Esophagus squamous epithelium (tissue), 5 donors: ENCODE results near the gene EDC3. TPM values are rescaled to one million over a fixed set of nuclear protein-coding genes. Genes with fewer than 3 reads are reported as not detected.
A peak's percentile ranks its signal among the peaks of the same experiment; 100 is the strongest.

Experiments
- DNase-seq: peaks from one replicate; lab custom pipeline; 2025; lab: John Stamatoyannopoulos, UW
- H3K27ac ChIP-seq, 4 donors: fragments of 200-600 bp; sonication (generic); one replicate each; pipeline ENCODE4 v1.5.1; 2016 to 2019; ENCODE audit warnings: mild to moderate bottlenecking in 1 of 4
- H3K27me3 ChIP-seq, 4 donors: fragments of 200-600 bp; sonication (generic); 1 replicate in 3 of 4; 2 replicates in 1 of 4; pipeline versions ENCODE4 v1.5.1 to v1.6.0; 2017 to 2021; ENCODE audit warnings: antibody characterized with exemption in 1 of 4
- H3K36me3 ChIP-seq, 3 donors: fragments of 200-600 bp; sonication (generic); one replicate each; pipeline ENCODE4 v1.5.1; 2016 to 2019
- H3K4me1 ChIP-seq, 3 donors: fragments of 200-600 bp; sonication (generic); one replicate each; pipeline ENCODE4 v1.5.1; 2017 to 2019
- H3K4me3 ChIP-seq, 4 donors: fragments of 200-600 bp; sonication (generic); 1 replicate in 3 of 4; 2 replicates in 1 of 4; pipeline ENCODE4 v1.5.1; 2016 to 2019; ENCODE audit warnings: mild to moderate bottlenecking in 2 of 4, moderate library complexity in 1 of 4
- H3K9me3 ChIP-seq, 3 donors: fragments of 200-600 bp; sonication (generic); one replicate each; pipeline ENCODE4 v1.5.1; 2016 to 2019
- CTCF ChIP-seq, 6 experiments: fragments of 450-650 bp in 4 of 6; fragments of 200-600 bp in 2 of 6; sonication (generic) in 2 of 6; IDR thresholded peaks; one replicate each; pipeline ENCODE4 v1.5.1; 2016 to 2019; ENCODE audit warnings: antibody characterized with exemption in 6 of 6, mild to moderate bottlenecking in 4 of 6, moderate library complexity in 4 of 6
- POLR2A ChIP-seq, 4 donors: fragments of 450-650 bp; IDR thresholded peaks; one replicate each; pipeline ENCODE4 v1.6.1; 2017; ENCODE audit warnings: antibody characterized with exemption in 4 of 4, mild to moderate bottlenecking in 4 of 4, moderate library complexity in 3 of 4
- WGBS, 2 donors: methylation state at CpG; one replicate each; pipeline ENCODE4 v1.1.5; 2018; 5-methylcytosine and 5-hydroxymethylcytosine counted together
- intact Hi-C: fragments of 100-400 bp; cut with DNase I; formaldehyde crosslinking; loops from one replicate; pipeline ENCODE4 v1.15.0; 2022
- total RNA-seq, 4 donors: library from RNA; depleted of rRNA; stranded (reverse); fragments of >200 nt; gene quantifications; one replicate each; pipeline ENCODE4 v1.1.0, GENCODE V29; 2016
- donor health status: DM: yes; HTN: yes; CAD: no.

EDC3 gene
- total RNA-seq, 4 donors from 2014 or later: 10.0 to 17.4 (median 13.2) TPM

- peaks cover 48 to 69% (median 51%) of the 10 kb centered on the region in 3 donors for H3K36me3 ChIP-seq
- H3K27me3 ChIP-seq: no peaks in the 10 kb centered on the region
- H3K4me3 ChIP-seq: no peak overlapping the region
- H3K9me3 ChIP-seq: no peaks in the 10 kb centered on the region
- no peak overlapping the region for H3K27ac ChIP-seq
- intact Hi-C loops: loop anchor here (5.0 kb wide), 1 partner anchor 243 kb away; no protein-coding TSS in a partner anchor
- WGBS, 2 donors: 95 to 97% methylated on average over 10 to 11 of the region's 27 CpGs
- DNase-seq: no peak
- peaks cover 31 to 59% (median 33%) of the 10 kb centered on the region in 3 donors for H3K4me1 ChIP-seq
- no peak for TF ChIP-seq CTCF (IDR thresholded peaks at IDR 0.05)
- TF ChIP-seq POLR2A (IDR thresholded peaks at IDR 0.05): no peak
Measured at GRCh38 chr15:74619916-74620635, 75.7 kb downstream of the EDC3 start.

- DNase-seq: no peak
- Histone ChIP-seq H3K36me3 (peaks cover 38 to 59% (median 41%) of the 10 kb centered on the region in 3 donors), H3K27me3 (no peaks in the 10 kb centered on the region), H3K9me3 (no peaks in the 10 kb centered on the region), H3K4me3 (no peak overlapping the region), H3K27ac (no peak overlapping the region), H3K4me1 (peaks cover 31 to 69% (median 33%) of the 10 kb centered on the region in 3 donors)
- no peak for TF ChIP-seq POLR2A (IDR thresholded peaks at IDR 0.05)
- TF ChIP-seq CTCF (IDR thresholded peaks at IDR 0.05): no peak
- intact Hi-C loops: no loop called here
- WGBS, 2 donors: 80 to 84% methylated on average over 3 to 9 of the region's 15 CpGs
Measured at GRCh38 chr15:74618841-74619596, 76.8 kb downstream of the EDC3 start.

- Histone ChIP-seq H3K9me3 (no peaks in the 10 kb centered on the region), H3K4me1 (peaks cover 31 to 67% (median 33%) of the 10 kb centered on the region in 3 donors), H3K4me3 (peak overlapping the region; percentile 72 to 95 (median 86)), H3K27me3 (no peaks in the 10 kb centered on the region), H3K36me3 (peaks cover 21 to 38% (median 24%) of the 10 kb centered on the region in 3 donors), H3K27ac (peak overlapping the region in 2 of 4 donors; percentile 92 to 99)
- intact Hi-C loops: no loop called here
- TF ChIP-seq POLR2A (IDR thresholded peaks at IDR 0.05) (no peak), CTCF (IDR thresholded peaks at IDR 0.05) (no peak)
- no peak for DNase-seq
Measured at GRCh38 chr15:74616996-74617395, 78.8 kb downstream of the EDC3 start.

DNA sequence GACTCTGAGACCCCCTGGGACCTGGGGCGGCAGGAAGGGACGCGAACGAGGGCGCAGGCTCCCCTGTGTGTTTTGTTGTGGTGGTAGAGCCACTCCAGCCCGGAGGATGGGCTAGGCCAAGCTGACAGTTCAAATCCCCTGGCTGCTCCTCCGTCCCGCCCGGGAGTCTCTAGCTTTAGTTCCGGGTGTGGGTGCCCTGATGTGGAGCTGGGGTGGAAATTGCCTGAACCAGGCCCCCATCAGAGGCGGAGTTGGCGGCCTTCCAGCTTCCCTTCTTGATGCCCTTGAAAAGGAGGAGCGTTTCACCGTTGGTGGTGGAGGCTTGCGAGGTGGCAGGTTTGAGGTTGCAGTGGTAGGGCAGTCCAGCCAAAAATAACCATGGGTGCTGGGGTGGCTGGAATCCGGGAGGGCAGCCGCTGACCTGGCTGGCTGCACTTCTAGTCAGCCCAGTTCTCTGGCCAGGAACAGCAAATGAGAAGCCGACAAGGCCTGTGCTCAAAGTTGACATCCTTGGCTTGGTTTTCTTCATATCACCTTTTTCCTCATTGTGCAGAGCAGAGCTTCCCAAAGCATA lies 79.4 kb downstream of the EDC3 start:
- Histone ChIP-seq H3K4me3 (peak overlapping the region; percentile 72 to 95 (median 86)), H3K4me1 (peaks cover 30 to 67% (median 32%) of the 10 kb centered on the region in 3 donors), H3K36me3 (peaks cover 15 to 33% (median 22%) of the 10 kb centered on the region in 3 donors), H3K27ac (peak overlapping the region; percentile 92 to 99 (median 98)), H3K27me3 (no peaks in the 10 kb centered on the region), H3K9me3 (no peaks in the 10 kb centered on the region)
- TF ChIP-seq CTCF (IDR thresholded peaks at IDR 0.05) (no peak), POLR2A (IDR thresholded peaks at IDR 0.05) (peak in 2 of 4 donors; percentile 20 to 28)
- intact Hi-C loops: no loop called here
- WGBS, 2 donors: 0 to 2% methylated on average over 1 to 5 of the region's 18 CpGs
- no peak for DNase-seq
